Hepatocyte (in vitro differentiated cells): Measurements from ENCODE around the gene SMIM35.

Experiments used
- EZH2 ChIP-seq: fragments of 200-600 bp; sonication (generic); IDR thresholded peaks from 2 replicates; pipeline ENCODE4 v1.6.1; 2016; ENCODE audit warnings: antibody characterized with exemption, mild to moderate bottlenecking, borderline replicate concordance
- EZH2phosphoT487 ChIP-seq: fragments of 200-600 bp; sonication (generic); IDR thresholded peaks from one replicate; pipeline ENCODE4 v1.6.1; 2018; ENCODE audit warnings: antibody characterized with exemption, mild to moderate bottlenecking, low read depth, moderate library complexity; ENCODE audit not compliant: unreplicated experiment, severe bottlenecking
- TF ChIP-seq, protein P1 (sequence below): fragments of 200-600 bp; sonication (generic); IDR thresholded peaks from 2 replicates; pipeline ENCODE4 v1.5.1; 2016; ENCODE audit warnings: antibody characterized with exemption, mild to moderate bottlenecking; ENCODE audit not compliant: poor library complexity

DNA sequence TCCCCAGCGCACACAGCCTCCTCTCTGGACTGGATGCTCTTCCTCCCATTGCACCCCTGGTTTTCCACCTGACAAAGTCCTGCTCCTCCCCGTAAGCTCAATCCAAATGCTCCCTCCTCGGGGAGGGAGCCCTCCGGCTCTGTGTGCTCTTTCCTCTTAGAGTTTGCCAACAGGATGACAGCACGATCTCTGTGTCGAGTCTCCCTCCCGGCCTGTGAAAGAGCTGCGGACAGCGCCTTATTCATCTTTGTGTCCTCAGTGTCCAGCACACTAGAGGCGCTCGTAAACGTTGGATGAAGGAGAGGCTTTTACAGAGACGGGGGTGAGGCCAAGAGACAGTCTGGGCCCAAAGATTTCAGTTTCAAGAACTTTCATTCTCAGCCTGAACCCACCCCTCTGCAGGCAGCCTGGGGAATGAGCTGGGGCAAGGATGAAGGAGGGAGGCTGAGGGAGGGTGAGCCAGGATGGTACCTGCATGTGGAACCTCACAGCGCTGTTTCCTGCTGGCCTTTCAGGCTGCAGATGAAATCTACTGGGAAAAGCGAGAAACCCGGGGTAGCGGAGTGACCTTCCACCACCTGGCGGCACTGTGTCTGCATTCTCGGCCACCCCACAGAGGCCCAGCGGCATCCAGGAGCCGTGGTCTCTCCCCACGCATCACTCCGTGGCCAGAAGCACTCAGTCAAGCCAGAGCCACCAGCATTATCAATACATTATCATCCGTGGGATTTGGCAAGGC lies 18.4 kb downstream of the SMIM35 start:
- TF ChIP-seq, protein P1, sequence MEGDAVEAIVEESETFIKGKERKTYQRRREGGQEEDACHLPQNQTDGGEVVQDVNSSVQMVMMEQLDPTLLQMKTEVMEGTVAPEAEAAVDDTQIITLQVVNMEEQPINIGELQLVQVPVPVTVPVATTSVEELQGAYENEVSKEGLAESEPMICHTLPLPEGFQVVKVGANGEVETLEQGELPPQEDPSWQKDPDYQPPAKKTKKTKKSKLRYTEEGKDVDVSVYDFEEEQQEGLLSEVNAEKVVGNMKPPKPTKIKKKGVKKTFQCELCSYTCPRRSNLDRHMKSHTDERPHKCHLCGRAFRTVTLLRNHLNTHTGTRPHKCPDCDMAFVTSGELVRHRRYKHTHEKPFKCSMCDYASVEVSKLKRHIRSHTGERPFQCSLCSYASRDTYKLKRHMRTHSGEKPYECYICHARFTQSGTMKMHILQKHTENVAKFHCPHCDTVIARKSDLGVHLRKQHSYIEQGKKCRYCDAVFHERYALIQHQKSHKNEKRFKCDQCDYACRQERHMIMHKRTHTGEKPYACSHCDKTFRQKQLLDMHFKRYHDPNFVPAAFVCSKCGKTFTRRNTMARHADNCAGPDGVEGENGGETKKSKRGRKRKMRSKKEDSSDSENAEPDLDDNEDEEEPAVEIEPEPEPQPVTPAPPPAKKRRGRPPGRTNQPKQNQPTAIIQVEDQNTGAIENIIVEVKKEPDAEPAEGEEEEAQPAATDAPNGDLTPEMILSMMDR, result peak; percentile 23
- TF ChIP-seq EZH2phosphoT487 (no peak), EZH2 (no peak)
